ENCODE results near the gene CATSPERZ. TPM values are rescaled to one million over a fixed set of nuclear protein-coding genes. Genes with fewer than 3 reads are reported as not detected.

Gene CATSPERZ
- total and polyA plus RNA-seq, 2 of the 13 experiments (the other 11 are each of a cell fraction or from before 2014, with no cell fraction given) = 0.22 to 0.48 TPM

GRCh38 chr11:64284962-64285884 is 14.9 kb upstream of the CATSPERZ start, which contains the start of gene GPR137 (continued):
- TF ChIP-seq ZNF136 (CRISPR knock-in tag; IDR thresholded peaks at IDR 0.05; ENCODE audit: low read depth) (no peak), LCORL (IDR thresholded peaks at IDR 0.05) (no peak), LCORL (CRISPR knock-in tag; IDR thresholded peaks at IDR 0.05) (no peak), ZNF468 (CRISPR knock-in tag; IDR thresholded peaks at IDR 0.05) (no peak), CBFB (CRISPR knock-in tag; IDR thresholded peaks at IDR 0.05) (no peak), PRPF4 (IDR thresholded peaks at IDR 0.05; ENCODE audit: low read depth, low read length, poor library complexity, severe bottlenecking) (no peak), MLX (CRISPR knock-in tag; IDR thresholded peaks at IDR 0.05) (no peak), RBM22 (optimal IDR thresholded peaks at IDR 0.05; ENCODE audit: low read length) (no peak), ZNF17 (CRISPR knock-in tag; IDR thresholded peaks at IDR 0.05) (no peak), ZNF546 (CRISPR knock-in tag; conservative IDR thresholded peaks at IDR 0.05) (no peak), ZNF224 (CRISPR knock-in tag; IDR thresholded peaks at IDR 0.05) (no peak), RBFOX2 (IDR thresholded peaks at IDR 0.05; ENCODE audit: low read depth, low read length) (peak; percentile 86), ZNF556 (CRISPR knock-in tag; IDR thresholded peaks at IDR 0.05; ENCODE audit: borderline replicate concordance) (no peak), ZNF230 (CRISPR knock-in tag; IDR thresholded peaks at IDR 0.05) (no peak), ZNF562 (CRISPR knock-in tag; IDR thresholded peaks at IDR 0.05; ENCODE audit: borderline replicate concordance) (no peak), ZSCAN12 (CRISPR knock-in tag; IDR thresholded peaks at IDR 0.05) (no peak), ZNF280B (CRISPR knock-in tag; IDR thresholded peaks at IDR 0.05; ENCODE audit: borderline replicate concordance) (no peak), SKI (IDR thresholded peaks at IDR 0.05; ENCODE audit: partially characterized antibody) (no peak), HIC2 (CRISPR knock-in tag; IDR thresholded peaks at IDR 0.05; ENCODE audit: low read depth) (no peak), E2F5 (CRISPR knock-in tag; conservative IDR thresholded peaks at IDR 0.05) (no peak), U2AF2 (IDR thresholded peaks at IDR 0.05; ENCODE audit: low read depth, low read length) (peak; percentile 100), ZNF362 (CRISPR knock-in tag; IDR thresholded peaks at IDR 0.05; ENCODE audit: borderline replicate concordance) (no peak), DMAP1 (CRISPR knock-in tag; IDR thresholded peaks at IDR 0.05) (0 out of 2 replicates have a peak, but pooled peaks have one; percentile 9)

All from HepG2 (cell line).